ENCODE data around the gene FOXN4.
"Not testable (repeated sequence)": the region's sequence is repeated elsewhere in the genome, so short reads cannot be mapped to it uniquely, and the experiment has no call there.

The FOXN4 gene, protein sequence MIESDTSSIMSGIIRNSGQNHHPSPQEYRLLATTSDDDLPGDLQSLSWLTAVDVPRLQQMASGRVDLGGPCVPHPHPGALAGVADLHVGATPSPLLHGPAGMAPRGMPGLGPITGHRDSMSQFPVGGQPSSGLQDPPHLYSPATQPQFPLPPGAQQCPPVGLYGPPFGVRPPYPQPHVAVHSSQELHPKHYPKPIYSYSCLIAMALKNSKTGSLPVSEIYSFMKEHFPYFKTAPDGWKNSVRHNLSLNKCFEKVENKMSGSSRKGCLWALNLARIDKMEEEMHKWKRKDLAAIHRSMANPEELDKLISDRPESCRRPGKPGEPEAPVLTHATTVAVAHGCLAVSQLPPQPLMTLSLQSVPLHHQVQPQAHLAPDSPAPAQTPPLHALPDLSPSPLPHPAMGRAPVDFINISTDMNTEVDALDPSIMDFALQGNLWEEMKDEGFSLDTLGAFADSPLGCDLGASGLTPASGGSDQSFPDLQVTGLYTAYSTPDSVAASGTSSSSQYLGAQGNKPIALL

DNA sequence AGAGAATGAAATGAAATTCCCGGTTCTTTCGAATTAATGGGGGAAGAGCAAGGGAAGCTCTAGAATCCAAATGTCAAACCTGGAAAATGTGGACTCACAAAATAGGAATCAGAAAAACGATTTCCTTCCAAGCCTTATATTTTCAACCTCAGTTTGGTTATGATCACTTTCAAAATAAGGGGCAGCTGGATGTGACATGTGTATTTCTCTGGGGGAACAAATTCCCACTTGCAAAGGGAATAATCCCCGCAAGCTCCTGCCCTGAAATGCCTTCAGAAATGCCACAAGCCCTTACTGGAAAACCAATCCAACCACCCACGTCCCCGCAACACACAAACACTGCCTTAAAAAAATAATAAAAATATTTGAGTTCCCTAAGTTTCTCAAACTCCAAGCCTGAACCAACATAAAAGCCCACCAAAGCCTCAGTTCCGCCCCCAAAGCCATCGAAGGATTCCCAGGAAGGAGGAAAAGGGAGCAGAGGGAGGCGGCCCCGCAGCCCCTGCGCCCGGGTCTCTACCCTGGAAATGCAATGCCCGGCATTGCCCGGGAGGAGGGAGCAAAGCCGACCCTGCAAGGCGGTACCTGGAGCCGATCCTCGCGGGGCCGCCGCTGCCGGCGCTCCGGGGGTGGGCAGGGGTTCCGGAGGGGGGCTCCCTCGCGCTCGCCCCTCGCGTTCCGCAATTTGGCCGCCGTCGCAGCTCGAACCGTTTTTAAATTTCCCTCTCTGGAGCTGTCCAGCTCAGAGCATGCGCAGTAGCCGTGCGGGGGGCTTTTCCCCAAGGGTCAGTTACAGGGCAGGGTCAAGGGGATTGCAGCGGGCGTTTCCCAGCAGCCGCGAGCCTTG, at the start of gene FOXN4:
Gene FOXN4, minus strand, starts transcription at position 751 of the 847 bp plus-strand sequence. CDS start 963 bp downstream, outside the sequence.
- no peak for FAIRE-seq

DNA sequence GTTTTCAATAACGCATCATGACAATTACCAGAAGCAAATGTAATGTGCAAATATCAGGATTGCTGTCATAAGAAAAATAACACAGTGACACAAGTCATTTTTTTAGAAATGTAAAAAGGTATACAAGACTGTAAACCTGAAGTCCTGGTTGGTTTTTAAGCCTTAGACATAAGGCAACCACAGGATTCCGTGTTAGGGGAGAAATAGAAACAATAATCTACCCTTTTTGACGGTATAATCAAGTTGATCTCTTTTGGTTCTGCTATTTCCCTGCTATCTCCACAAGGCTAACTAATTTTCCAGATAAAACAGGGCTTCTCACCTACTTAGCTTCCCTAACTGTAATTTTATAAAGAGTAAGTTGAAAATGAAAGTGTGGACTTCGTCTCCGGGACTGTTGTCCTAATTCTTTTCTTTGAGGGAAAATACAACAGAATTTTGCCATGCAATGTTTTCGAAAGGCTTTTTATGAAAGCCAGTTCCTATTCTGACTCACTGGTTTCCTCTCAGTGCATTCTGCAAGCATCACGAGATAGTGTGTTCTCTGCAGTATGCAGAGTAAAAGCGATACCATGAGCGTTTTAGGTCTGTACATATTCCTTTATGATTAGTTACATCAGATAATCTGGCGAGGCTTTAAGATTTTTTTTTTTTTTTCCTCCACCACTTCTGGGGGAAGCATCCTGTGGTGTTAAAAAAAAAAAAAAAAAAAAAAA, 49.2 kb upstream of the FOXN4 start:
- no peak for FAIRE-seq

DNA sequence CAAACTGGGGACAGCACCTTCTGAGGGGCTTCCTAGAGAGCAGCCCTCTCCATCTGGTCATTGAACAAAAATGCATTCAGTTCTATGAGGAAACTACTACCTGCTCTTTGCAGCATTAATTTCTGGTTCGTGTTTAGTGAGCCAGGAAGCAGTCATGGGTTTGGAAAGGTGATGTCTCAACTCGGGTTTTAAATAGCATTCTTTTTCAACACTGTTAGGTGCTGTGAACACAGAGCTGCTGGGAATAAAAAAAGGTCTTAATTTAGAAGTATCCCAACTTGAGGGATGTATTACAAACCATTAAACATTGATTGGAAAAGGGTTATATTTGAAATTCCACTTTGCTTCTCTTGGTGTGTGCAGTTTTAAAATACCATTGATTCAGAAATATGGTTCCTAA, 47.9 kb upstream of the FOXN4 start:
- no peak for FAIRE-seq

DNA sequence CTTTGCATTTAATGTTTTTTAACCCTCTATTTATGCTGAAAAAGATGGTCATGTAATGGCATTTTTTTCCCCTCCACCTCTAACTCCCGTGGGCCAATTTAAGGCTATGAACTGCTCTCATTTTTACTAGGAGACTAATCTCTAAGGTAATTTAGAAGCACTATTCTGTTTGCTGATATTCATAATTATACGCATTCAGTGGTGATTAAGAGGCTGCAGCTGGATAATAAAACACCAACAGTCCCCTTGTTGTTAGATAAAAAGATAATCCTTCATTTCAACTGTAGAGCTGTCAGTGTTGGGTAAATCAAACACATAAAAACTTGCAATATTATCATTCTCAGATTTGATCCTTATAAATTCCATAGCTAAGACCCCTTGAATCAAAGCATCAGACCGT, 47.5 kb upstream of the FOXN4 start:
- no peak for FAIRE-seq

DNA sequence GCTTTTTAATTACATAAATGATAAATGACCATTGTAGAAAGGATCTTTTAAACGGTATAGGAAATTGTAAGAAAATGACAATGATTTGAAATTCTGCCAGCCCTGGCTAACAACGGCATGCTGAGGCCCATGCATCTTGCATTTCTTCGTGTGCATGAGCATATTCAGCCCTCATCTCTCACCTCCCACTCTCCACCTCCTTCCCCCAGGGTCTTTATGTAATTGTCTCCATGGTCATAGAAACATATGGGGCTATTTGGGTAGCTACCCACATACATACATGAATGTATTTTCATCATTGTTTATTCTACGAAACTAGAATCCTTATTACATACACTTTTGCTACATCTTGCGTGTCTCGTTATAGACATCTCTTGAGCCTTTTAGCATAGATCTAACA, 43.1 kb upstream of the FOXN4 start:
- no peak for FAIRE-seq

DNA sequence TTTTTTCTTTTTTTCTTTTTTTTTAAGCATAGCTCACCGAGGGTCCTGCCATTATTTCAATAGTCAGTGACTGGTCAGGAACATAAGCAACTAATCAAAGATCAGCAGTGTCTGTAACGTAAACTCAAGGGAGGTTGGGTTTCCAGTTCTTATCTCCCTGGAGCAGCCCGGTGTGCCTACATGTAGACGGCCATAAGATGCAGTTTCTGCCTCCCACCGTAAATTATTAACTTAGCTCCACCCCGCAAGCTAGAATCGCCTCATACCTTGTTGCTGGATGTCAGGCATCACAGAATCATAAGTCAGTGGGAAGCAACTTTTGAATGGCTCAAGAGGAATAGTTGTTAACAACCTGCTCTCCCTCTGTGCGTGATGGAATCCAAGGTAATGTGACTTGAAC, 38.5 kb upstream of the FOXN4 start, which contains the start of gene MYO1H:
Gene MYO1H, plus strand, starts transcription at position 312 of the 400 bp plus-strand sequence. Its CDS starts 61 bp downstream, at position 373.
- no peak for FAIRE-seq

DNA sequence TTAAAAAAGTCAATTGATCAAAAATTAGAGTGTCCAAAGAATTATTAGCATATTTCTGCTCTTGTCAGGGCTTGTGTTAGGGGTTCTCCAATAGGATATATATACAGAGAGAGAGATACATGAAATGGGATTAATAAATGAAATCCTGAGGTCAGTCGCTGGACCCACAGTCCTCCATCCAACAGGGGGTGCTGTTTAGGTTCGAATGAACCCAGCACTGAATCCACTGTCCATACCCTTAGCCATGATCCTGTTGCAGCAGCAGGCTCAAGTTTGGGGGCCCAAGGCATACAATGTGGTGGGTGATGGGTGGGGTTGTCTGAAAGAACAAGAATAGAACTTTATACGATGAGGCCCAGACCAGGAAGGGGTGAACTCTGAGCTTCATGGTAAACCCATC, 37.8 kb upstream of the FOXN4 start:
- FAIRE-seq = no peak

DNA sequence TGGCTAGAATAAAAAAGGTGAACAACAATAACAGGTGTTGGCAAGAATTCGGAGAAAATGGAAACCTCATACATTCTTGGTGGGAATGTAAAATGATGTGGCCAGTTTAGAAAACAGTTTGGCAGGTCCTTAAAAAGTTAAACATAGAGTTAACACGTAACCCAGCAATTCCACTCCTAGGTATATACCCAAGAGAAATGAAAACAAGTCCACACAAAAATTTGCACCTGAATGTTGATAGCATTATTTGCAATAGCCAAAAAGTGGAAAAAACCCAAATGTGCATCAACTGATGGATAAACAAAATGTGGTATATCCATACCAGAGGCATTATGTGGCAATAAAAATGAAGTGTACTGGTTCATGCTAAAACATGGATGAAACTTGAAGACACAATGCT, 36.3 kb upstream of the FOXN4 start:
- no peak for FAIRE-seq

DNA sequence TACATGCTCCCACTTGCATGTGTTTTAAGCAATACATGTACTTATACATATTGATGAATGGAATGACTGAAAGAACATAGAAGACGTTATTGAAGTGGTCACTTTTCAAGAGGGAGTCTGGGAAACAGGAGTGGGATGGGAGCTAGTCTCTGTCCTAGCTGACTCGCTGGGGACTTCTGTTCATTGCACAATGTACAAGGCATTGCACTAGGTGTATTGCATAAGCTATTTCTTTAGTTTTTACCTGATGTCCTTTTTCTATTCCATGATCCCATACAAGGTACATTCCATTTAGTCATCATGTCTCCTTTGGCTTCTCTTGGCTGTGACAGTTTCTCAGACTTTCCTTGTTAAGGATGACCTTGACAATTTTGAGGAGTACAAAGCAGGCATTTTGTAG, 34.6 kb upstream of the FOXN4 start:
- no peak for FAIRE-seq

DNA sequence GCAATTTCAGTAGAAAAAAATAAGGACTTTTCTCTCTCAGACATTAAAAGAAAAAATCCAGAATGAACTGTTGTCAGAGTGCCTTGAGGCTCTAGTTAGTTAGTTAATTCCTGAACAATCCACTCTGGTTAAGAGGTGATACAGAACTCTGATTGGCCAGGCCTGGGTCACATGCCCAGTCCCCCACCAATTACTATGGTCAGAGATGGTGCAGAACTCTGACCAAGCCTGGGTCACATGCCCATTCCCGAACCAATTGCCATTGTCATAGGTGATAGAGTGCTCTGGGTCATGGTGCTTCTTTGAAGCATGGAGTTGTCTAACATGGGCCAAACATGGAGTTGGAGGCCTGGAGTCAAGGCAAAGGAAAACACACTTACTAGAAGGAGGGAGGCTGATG, 27.5 kb upstream of the FOXN4 start:
- no peak for FAIRE-seq

DNA sequence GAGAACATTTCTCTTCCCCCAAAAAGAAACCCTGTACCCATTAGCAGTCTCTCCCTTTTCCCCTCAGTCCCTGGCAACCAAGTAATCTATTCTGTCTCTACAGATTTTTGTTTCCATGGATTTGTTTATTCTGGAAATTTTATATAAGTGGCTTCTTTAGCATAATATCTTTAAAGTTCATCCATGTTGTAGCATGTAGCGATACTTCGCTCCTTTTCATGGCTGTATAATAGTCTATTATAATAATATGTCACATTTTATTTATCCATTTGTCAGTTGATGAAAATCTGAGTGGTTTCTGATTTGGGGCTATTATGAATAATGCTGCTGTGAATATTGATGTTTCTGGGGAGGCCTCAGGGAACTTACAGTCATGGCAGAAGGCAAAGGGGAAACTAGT, 25.8 kb upstream of the FOXN4 start:
- no peak for FAIRE-seq

DNA sequence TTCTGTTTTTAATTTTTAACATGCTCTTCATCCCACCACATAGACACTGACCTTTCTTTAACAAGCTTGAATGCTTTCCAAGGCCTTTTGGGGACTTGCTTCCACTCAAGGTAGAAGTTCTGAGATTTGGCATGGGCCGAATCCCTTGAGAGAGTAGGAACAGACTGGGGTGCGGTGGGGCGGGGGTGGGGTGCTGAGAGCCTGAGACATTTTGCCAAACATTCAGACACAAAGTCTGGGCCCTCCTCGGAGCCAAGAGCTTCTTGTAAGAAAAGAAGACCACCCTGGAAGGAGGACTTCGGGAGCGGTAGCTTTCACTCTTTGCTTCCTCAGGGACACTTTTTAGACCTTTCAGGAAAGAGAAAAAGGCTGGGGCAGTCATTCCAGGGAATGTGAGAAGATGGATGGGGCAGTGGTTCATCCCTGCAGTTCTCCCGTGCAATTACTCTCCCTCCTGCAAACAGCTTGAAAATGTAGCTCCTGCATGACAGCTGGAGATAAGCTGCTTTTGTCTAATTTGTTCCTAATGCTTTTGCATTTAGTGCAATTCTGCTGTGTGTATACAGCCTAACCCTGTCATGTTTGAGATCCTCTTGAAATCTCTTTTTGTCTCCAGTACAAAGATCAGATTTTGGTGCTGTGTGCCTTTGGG, 22.3 kb upstream of the FOXN4 start:
- FAIRE-seq = no peak

DNA sequence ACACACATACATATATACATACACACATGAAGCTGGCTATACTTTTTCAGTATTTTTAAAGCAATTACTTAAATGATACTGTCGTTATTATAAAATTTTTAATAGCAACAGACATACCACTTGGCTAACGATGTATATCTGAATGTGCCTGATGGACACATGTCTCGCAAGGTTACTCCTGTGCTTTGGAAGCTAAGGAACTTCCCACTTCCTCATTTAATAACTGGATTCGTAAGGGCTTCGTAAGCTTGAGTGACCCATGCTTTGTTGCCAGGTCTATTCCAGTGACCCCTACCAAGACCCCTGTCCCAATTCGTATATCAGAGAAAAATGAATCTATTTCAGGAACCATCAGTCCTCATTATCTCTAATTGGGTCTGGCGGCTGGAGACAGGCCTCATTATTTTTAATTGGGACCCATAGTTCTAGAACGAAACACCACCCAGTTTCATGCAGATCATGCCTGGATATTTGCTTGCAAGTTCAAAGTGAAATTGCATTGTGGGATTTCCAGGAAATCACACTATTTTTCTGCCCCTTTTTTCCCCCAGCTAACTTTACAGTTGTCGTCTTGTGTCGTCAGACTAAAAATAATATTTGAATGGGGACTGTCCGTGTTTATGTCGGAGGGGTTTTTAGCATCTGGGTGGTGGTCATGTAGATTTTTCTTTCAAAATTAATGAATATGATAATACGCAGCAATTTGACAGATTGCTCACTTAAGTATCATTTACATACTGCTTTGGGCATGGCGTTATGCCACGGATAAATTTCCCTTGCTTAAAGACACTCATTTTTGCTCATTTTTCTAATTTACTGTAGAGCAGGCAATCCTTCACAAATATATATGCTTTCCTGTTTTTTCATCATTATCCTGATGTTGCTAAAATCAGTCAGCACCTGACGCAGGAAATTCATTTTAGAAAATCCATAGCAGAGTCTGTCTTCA, 21.5 kb upstream of the FOXN4 start:
- FAIRE-seq = no peak

DNA sequence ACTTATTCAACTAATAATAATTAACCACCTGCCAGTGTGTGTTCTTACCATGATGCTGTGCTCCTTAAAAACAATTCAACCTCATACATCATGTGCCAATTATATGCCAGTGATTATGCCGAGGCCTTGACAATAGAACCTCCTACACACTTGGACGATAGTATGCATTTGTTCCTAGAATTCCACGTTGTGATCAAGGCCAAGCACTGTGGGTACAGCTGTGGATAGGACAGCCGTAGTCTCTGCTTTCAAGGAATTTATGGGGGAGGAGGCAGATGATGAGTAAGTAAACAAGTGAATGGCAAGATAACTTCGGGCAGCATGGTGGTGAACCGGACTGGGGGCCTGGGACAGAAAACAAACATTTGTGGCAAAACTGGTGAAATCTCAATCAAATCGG, 20.6 kb upstream of the FOXN4 start:
- FAIRE-seq = no peak

DNA sequence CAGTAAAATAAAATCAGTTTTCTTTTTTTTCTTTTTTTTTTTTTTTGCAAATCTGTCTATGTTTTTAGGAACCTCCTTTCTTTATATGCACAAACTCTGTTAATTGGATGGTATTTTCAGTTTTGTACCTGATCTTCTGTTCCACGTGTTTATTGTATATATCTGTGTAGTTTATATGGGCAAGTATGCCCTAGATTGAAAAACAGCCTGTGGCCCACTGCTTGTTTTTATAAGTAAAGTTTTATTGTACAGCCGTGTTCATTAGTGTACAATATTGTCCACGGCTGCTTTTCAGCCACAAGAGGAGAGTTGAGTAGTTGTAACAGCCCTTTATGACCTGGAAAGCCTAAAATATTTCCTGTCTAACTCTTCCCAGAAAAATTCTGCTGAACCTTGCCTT, 19.9 kb upstream of the FOXN4 start:
- FAIRE-seq = no peak

DNA sequence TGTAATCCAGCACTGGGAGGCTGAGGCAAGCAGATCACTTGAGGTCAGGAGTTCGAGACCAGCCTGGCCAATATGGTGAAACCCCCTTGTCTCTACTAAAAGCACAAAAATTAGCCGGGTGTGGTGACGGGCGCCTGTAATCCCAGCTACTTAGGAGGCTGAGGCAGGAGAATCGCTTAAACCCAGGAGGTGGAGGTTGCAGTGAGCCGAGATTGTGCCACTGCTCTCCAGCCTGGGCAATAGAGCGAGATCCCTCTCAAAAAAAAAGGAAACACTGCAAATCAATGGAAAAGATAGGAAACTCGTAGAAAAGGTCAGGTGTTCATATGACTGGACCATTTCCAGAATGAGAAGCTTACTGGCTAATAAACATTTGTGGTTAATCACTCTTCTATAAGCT, 12.2 kb upstream of the FOXN4 start:
- not testable (repeated sequence) for FAIRE-seq

DNA sequence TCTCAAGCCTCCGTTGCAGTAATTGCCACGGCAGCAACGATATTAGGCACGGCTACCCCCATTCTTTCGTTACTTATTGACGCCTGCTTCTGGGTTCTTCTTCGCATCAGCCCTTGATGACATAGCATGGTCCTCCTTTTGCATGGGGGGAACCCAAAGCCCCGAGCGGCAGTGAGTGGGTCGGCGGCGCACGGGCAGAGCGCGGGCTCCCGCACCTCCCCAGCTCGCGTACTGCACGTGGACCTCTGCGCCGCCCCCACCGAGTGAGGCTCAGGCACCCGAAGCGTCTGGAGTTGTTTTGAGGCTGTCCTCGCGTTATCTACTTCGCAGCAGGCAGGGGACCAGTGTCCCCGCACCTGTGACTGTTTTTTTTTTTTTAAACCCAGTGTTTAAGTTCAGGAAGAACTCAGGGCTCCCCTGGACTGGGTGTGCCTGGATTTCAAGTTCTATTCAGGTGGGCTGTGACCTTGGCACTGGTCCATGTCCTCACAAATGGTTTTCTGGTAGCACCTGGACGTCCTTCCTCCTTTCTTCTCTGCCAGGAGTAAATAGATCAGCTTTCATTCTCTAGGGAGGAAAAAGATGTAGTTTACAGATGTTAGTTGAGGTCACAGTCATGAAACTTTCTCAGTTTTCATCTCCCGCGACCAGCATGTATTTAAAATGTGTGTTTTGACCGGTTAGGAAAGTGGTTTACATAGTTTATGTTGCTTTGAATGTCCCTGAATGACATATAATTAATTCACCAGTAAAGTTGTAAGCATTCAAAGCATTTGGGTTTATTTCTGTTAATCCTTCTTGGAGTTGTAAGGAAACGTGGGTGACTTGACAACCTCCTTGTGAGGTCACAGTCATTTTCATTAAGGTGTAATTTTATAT, 1.4 kb upstream of the FOXN4 start:
- peak; percentile 65 for FAIRE-seq

DNA sequence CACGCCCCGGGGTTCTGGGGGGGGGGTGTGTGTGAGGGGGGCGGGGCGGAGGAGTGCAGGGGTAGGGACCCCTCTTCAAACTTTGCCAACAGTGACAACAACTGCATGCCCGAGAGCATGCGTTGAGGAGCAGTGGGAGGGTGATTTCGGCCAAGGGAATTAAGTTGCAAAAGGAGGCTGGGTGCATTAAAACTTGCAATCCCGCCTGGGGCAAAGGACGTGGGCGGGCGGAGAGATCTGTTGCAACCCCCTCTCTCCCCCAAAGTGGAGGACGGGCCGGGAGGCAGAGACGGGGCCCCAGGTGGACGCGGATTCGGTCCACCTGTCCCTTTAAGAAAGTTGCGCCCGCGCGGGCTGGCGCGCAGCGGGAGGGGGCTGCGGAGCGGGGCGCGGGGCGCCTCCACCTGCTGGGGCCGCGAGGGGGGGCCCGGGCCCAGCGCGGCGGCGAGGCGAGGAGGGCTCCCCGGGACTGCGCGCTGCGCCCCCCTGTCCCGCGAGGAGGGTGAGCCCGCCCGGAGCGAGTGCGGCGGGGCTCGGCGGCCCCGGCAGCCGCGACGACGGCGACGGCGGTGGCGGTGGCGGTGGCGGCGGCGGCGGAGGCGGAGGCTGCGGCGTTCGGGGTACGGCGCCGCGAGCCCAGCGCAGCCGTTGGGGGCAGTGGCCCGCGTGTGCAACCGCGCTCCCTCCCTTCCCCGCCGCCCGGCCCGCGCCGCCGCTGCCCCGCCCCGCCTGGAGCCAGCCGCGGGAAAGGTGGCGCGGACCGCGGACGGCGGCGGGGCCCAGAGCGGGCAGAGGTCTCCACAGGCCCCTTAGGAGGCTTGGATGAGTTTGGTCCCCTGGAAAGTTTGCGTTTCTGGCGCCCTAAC, 530 bp upstream of the FOXN4 start:
- FAIRE-seq = no peak

DNA sequence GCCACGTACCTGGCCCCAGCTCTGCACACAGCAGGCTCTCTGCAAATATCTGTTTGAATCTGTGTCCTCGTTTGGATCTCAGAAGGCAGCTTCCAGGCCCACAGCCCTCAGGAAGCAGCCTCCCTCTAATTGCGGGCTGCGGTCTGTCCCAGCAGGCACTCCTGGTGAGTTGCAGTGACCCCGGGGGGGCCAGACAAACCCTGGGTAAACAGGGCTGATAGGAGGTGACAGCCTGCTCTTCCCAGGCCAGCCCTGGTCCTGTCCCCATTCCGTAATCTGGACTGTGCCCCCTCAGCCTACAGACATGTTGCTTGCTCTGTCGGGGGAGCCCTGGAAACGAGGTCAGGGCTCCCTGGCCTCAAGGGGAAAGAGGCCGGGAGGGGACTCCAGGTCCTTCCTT, 2.0 kb downstream of the FOXN4 start:
- FAIRE-seq = no peak

All from endometrium (tissue), 2 donors.